Right atrium auricular region (tissue), 2 donors: ENCODE data around the gene KIF3C. TPM values are rescaled to one million over a fixed set of nuclear protein-coding genes. Genes with fewer than 3 reads are reported as not detected.

Experiments
- DNase-seq: peaks from one replicate; pipeline ENCODE4 v3.0.0-alpha.2; 2019; ENCODE audit warnings: low spot score
- H3K27ac ChIP-seq, 2 donors: fragments of 200-600 bp; sonication (generic); 1 replicate in 1 of 2; 2 replicates in 1 of 2; pipeline ENCODE4 v1.5.1; 2016 to 2019
- H3K27me3 ChIP-seq, 2 donors: fragments of 200-600 bp; sonication (generic); one replicate each; pipeline versions ENCODE4 v1.5.1 to v1.6.0; 2017 to 2019
- H3K36me3 ChIP-seq: fragments of 200-600 bp; sonication (generic); one replicate; pipeline ENCODE4 v1.5.1; 2016
- H3K4me1 ChIP-seq, 2 donors: fragments of 200-600 bp; sonication (generic); one replicate each; pipeline versions ENCODE4 v1.5.1 to v1.6.0; 2017 to 2019
- H3K4me3 ChIP-seq, 2 donors: fragments of 200-600 bp; sonication (generic); 1 replicate in 1 of 2; 2 replicates in 1 of 2; pipeline ENCODE4 v1.5.1; 2017 to 2019; ENCODE audit warnings: mild to moderate bottlenecking in 1 of 2, moderate library complexity in 1 of 2
- H3K9me3 ChIP-seq, 2 donors: fragments of 200-600 bp; sonication (generic); one replicate each; pipeline ENCODE4 v1.5.1; 2019
- total RNA-seq, 2 donors: library from RNA; depleted of rRNA; stranded (reverse); fragments of >200 nt; gene quantifications; one replicate each; pipeline ENCODE4 v1.1.0, GENCODE V29; 2016
- TF ChIP-seq, protein P1 (sequence below), 2 donors: fragments of 200-600 bp; sonication (generic); IDR thresholded peaks; one replicate each; pipeline ENCODE4 v1.5.1; 2019; ENCODE audit warnings: antibody characterized with exemption in 2 of 2

KIF3C gene
- total RNA-seq, 2 donors from 2014 or later: 3.3 to 3.5 TPM

DNA sequence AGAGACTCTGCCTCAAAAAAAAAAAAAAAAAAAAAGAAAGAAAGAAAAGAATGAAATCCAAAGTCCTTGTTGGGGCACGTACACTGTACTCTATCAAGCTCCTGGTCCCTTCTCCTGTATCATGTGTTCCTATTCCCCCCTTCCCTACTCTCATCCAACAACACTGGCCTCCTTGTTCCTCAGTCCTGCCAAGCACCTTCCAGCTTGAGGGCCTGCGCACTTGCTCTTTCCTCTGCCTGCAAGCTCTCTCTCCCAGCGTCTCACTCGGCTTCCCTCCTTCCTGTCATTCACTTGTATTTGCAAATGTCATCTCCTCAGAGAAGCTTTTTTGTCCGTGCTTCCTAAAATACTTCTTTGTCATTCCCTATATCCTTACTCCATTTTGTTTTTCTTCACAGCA is 10.8 kb upstream of the KIF3C start:
- no peak overlapping the region for H3K27ac ChIP-seq
- no peaks in the 10 kb centered on the region for H3K9me3 ChIP-seq
- no peaks in the 10 kb centered on the region for H3K36me3 ChIP-seq
- H3K4me1 ChIP-seq: peaks cover 0 to 11% of the 10 kb centered on the region in 2 donors
- no peak overlapping the region for H3K4me3 ChIP-seq
- TF ChIP-seq, protein P1, sequence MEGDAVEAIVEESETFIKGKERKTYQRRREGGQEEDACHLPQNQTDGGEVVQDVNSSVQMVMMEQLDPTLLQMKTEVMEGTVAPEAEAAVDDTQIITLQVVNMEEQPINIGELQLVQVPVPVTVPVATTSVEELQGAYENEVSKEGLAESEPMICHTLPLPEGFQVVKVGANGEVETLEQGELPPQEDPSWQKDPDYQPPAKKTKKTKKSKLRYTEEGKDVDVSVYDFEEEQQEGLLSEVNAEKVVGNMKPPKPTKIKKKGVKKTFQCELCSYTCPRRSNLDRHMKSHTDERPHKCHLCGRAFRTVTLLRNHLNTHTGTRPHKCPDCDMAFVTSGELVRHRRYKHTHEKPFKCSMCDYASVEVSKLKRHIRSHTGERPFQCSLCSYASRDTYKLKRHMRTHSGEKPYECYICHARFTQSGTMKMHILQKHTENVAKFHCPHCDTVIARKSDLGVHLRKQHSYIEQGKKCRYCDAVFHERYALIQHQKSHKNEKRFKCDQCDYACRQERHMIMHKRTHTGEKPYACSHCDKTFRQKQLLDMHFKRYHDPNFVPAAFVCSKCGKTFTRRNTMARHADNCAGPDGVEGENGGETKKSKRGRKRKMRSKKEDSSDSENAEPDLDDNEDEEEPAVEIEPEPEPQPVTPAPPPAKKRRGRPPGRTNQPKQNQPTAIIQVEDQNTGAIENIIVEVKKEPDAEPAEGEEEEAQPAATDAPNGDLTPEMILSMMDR (IDR thresholded peaks at IDR 0.05): no peak
- H3K27me3 ChIP-seq: no peaks in the 10 kb centered on the region
- DNase-seq: no peak

DNA sequence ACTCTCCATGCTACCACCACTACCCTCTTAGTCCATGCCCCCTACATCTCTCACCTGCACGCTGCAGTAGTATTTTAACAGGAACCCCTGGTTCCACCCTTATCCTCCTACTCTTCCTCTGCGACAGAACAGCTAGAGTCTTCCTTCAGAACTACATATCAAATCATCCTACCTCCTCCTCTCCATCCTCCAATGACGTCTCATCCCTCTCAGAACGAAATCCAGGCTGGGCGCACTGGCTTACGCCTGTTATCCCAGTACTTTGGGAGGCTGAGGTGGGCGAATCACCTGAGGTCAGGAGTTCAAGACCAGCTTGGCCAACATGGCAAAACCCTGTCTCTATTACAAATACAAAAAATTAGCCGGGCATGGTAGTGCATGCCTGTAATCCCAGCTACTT is 10.3 kb upstream of the KIF3C start:
- no peak for DNase-seq
- H3K4me1 ChIP-seq: peaks cover 0 to 11% of the 10 kb centered on the region in 2 donors
- TF ChIP-seq, protein P1 (IDR thresholded peaks at IDR 0.05): no peak
- H3K27ac ChIP-seq: no peak overlapping the region
- no peaks in the 10 kb centered on the region for H3K9me3 ChIP-seq
- H3K36me3 ChIP-seq: no peaks in the 10 kb centered on the region
- no peak overlapping the region for H3K4me3 ChIP-seq
- H3K27me3 ChIP-seq: no peaks in the 10 kb centered on the region

DNA sequence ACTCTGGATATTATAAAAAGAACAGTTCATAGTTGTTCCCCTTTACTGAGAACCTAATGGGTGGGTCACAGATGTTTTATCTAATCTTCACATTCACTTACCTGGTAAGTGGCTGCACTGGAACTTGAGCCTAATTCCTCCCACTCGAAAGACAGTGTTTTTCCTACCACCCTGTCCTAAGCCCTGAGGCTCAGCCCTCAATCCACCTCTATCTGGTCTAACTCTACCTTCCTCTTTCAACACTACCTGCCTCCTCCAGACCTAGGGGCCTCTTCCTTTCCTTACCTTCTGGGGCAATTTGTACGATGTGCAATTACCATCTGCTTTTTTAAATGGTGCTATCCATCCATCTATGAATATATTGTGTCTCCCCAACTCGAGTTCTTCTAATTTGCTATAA is 9.7 kb upstream of the KIF3C start:
- H3K9me3 ChIP-seq: no peaks in the 10 kb centered on the region
- H3K27me3 ChIP-seq: no peaks in the 10 kb centered on the region
- H3K36me3 ChIP-seq: no peaks in the 10 kb centered on the region
- no peak overlapping the region for H3K27ac ChIP-seq
- TF ChIP-seq, protein P1 (IDR thresholded peaks at IDR 0.05): no peak
- peaks cover 0 to 11% of the 10 kb centered on the region in 2 donors for H3K4me1 ChIP-seq
- no peak overlapping the region for H3K4me3 ChIP-seq
- no peak for DNase-seq

DNA sequence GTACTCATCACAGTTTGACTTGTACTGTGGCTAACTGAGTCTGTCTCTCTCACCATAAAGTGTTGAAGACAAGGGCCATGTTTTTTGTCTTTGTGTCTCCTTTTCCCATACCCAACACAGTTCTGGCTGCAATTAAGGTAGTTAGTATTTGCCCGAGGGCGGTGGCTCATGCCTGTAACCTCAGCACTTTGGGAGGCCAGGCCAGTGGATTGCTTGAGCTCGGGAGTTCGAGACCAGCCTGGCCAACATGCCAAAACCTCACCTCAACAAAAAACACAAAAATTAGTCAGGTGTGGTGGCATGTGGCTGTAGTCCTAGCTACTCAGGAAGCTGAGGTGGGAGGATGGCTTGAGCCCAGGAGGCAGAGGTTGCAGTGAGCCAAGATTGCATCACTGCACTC is 6.9 kb upstream of the KIF3C start:
- H3K4me3 ChIP-seq: no peak overlapping the region
- H3K36me3 ChIP-seq: no peaks in the 10 kb centered on the region
- no peak overlapping the region for H3K27ac ChIP-seq
- DNase-seq: no peak
- H3K27me3 ChIP-seq: no peaks in the 10 kb centered on the region
- H3K9me3 ChIP-seq: no peaks in the 10 kb centered on the region
- TF ChIP-seq, protein P1 (IDR thresholded peaks at IDR 0.05): no peak
- peaks cover 0 to 11% of the 10 kb centered on the region in 2 donors for H3K4me1 ChIP-seq

DNA sequence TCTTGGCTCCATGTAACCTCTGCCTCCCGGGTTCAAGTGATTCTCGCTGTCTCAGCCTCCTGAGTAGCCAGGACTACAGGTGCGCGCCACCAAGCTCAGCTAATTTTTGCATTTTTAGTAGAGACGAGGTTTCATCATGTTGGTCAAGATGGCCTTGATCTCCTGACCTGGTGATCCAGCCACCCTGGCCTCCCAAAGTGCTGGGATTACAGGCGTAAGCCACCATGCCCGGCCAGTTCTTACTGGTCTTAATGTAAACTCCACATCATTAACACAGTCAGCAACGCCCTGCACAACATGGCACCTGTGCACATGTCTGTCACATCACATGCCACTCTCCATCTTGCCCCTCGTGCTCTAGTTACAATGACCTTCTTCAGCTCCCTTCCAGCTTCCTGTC is 5.8 kb upstream of the KIF3C start:
- Histone ChIP-seq H3K27ac (no peak overlapping the region), H3K4me1 (peaks cover 0 to 11% of the 10 kb centered on the region in 2 donors), H3K9me3 (no peaks in the 10 kb centered on the region)

DNA sequence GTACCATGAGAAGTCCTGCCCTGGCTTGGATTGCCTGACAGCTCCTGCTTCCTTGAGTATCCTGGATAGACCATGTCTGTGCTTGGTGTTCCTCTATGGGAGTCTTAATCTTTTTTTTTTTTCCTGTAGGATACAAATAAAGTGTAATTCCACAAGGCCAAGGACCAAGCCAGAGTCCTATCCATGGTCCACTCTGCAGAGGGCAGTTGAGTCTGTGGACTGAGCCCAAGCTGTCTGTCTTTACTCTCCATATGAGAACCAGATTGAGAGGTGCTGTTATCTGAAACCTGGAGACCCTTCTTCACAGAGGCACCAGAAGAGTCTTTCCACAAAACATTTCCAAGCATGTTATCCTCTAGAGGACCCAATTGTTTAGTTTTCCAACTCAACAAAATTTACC is 1.4 kb upstream of the KIF3C start:
- Histone ChIP-seq H3K27ac (no peak overlapping the region), H3K27me3 (no peaks in the 10 kb centered on the region), H3K9me3 (no peaks in the 10 kb centered on the region), H3K36me3 (no peaks in the 10 kb centered on the region), H3K4me3 (no peak overlapping the region), H3K4me1 (peaks cover 0 to 24% of the 10 kb centered on the region in 2 donors)
- TF ChIP-seq, protein P1 (IDR thresholded peaks at IDR 0.05): no peak
- no peak for DNase-seq

More for the DNA sequence above, 5.8 kb upstream of the KIF3C start:
- Histone ChIP-seq H3K36me3 (no peaks in the 10 kb centered on the region), H3K27me3 (no peaks in the 10 kb centered on the region), H3K4me3 (no peak overlapping the region)
- TF ChIP-seq, protein P1 (IDR thresholded peaks at IDR 0.05): no peak
- DNase-seq: no peak
